Testis (tissue), 2 donors: ENCODE data around the gene CCT8L2.
"Not testable (repeated sequence)": the region's sequence is repeated elsewhere in the genome, so short reads cannot be mapped to it uniquely, and the experiment has no call there.

Experiments
- CTCF ChIP-seq, 3 experiments: fragments of 450-650 bp in 2 of 3; fragments of 200-600 bp in 1 of 3; sonication (generic) in 1 of 3; IDR thresholded peaks; one replicate each; pipeline ENCODE4 v1.5.1; 2016 to 2019; ENCODE audit warnings: antibody characterized with exemption in 3 of 3, mild to moderate bottlenecking in 2 of 3, moderate library complexity in 1 of 3
- POLR2A ChIP-seq: fragments of 450-650 bp; IDR thresholded peaks from one replicate; pipeline ENCODE4 v1.6.1; 2017; ENCODE audit warnings: antibody characterized with exemption, mild to moderate bottlenecking, moderate library complexity

GRCh38 chr22:16558376-16558945 is 34.1 kb downstream of the CCT8L2 start:
- TF ChIP-seq CTCF (IDR thresholded peaks at IDR 0.05); POLR2A: not testable (repeated sequence)
